Activated T-helper 1 cell treated with anti-CD3 and anti-CD28 coated beads, Interleukin-2, amount 50 U/mL, for 16 hours (primary cell): ENCODE results near the gene TRPM3.
"Not testable (repeated sequence)": the region's sequence is repeated elsewhere in the genome, so short reads cannot be mapped to it uniquely, and the experiment has no call there.

Experiments
- DNase-seq, 2 donors: peaks; one replicate each; pipeline ENCODE4 v3.0.0-alpha.2; 2020; ENCODE audit warnings: low read depth in 1 of 2, low spot score in 1 of 2

The TRPM3 gene

GRCh38 chr9:70765946-70766345 is 355.5 kb downstream of the TRPM3 start:
- DNase-seq, result no peak

- no peak for DNase-seq
These were observed 360.2 kb downstream of the TRPM3 start for GRCh38 chr9:70761139-70761670.

- no peak for DNase-seq
These were observed 361.2 kb downstream of the TRPM3 start for GRCh38 chr9:70760228-70760627.

GRCh38 chr9:70753311-70753710 is 368.1 kb downstream of the TRPM3 start:
- DNase-seq, result no peak

- DNase-seq, result no peak
These were observed 372.4 kb downstream of the TRPM3 start for GRCh38 chr9:70749066-70749465.

GRCh38 chr9:70747261-70747718 is 374.1 kb downstream of the TRPM3 start:
- DNase-seq, result no peak

GRCh38 chr9:70746760-70747159 is 374.7 kb downstream of the TRPM3 start:
- DNase-seq, result no peak

GRCh38 chr9:70746316-70746715 is 375.1 kb downstream of the TRPM3 start:
- DNase-seq, result no peak

GRCh38 chr9:70724794-70725193 is 396.6 kb downstream of the TRPM3 start:
- DNase-seq, result not testable (repeated sequence)

- DNase-seq, result not testable (repeated sequence)
These were observed 397.4 kb downstream of the TRPM3 start for GRCh38 chr9:70724025-70724424.

- not testable (repeated sequence) for DNase-seq
These were observed 414.6 kb downstream of the TRPM3 start for GRCh38 chr9:70706797-70707196.

- DNase-seq, result no peak
These were observed 420.3 kb downstream of the TRPM3 start for GRCh38 chr9:70701163-70701562.

- no peak for DNase-seq
These were observed 424.6 kb downstream of the TRPM3 start for GRCh38 chr9:70696694-70697335.

GRCh38 chr9:70694758-70695157 is 426.7 kb downstream of the TRPM3 start:
- no peak for DNase-seq

- DNase-seq, result no peak
These were observed 428.2 kb downstream of the TRPM3 start for GRCh38 chr9:70693186-70693585.

- DNase-seq, result no peak
These were observed 429.0 kb downstream of the TRPM3 start for GRCh38 chr9:70692431-70692830.

GRCh38 chr9:70688704-70689103 is 432.7 kb downstream of the TRPM3 start:
- DNase-seq, result no peak

GRCh38 chr9:70683841-70684240 is 437.6 kb downstream of the TRPM3 start:
- DNase-seq, result no peak

GRCh38 chr9:70682298-70682697 is 439.1 kb downstream of the TRPM3 start:
- no peak for DNase-seq

GRCh38 chr9:70679845-70680244 is 441.6 kb downstream of the TRPM3 start:
- no peak for DNase-seq

GRCh38 chr9:70678153-70678552 is 443.3 kb downstream of the TRPM3 start:
- DNase-seq, result no peak

- DNase-seq, result no peak
These were observed 444.2 kb downstream of the TRPM3 start for GRCh38 chr9:70677055-70677735.
